A673 (cell line): ENCODE measurements around the gene SEC63. TPM values are rescaled to one million over a fixed set of nuclear protein-coding genes. Genes with fewer than 3 reads are reported as not detected.
"Not testable (repeated sequence)": the region's sequence is repeated elsewhere in the genome, so short reads cannot be mapped to it uniquely, and the experiment has no call there.

Experiments used
- BruUV-seq: library from RNA; stranded (reverse); fragments of 400-500 nt; replicated peaks from 2 replicates; lab custom pipeline; 2021; lab: Mats Ljungman, UMichigan
- CTCF ChIA-PET: fragments of 300-600 bp; sonication (Branson Sonifier 250); formaldehyde crosslinking; loops from one replicate; lab custom pipeline; 2022; ENCODE audit warnings: antibody characterized with exemption; lab: Charles Lee
- POLR2A ChIA-PET: fragments of 300-600 bp; sonication (Branson Sonifier 250); formaldehyde crosslinking; loops from one replicate; lab custom pipeline; 2022; ENCODE audit warnings: antibody characterized with exemption; ENCODE audit not compliant: low non-redundant PET; lab: Charles Lee
- DNase-seq: peaks from one replicate; pipeline ENCODE4 v3.0.0-alpha.2; 2015; ENCODE audit warnings: low spot score
- H3K27ac ChIP-seq: fragments of 200-600 bp; sonication (generic); 2 replicates; pipeline ENCODE4 v1.5.1; 2016; ENCODE audit warnings: mixed run types, low read depth, mild to moderate bottlenecking, mixed read lengths, antibody characterized with exemption, low read length; ENCODE audit not compliant: poor library complexity, severe bottlenecking
- H3K27me3 ChIP-seq: fragments of 200-600 bp; sonication (generic); replicated peaks from 2 replicates; pipeline ENCODE4 v1.6.1; 2017; ENCODE audit warnings: mixed run types, low read depth, mild to moderate bottlenecking, mixed read lengths, antibody characterized with exemption, low read length; ENCODE audit not compliant: insufficient read depth, poor library complexity
- H3K36me3 ChIP-seq: fragments of 200-600 bp; sonication (generic); 2 replicates; pipeline ENCODE4 v1.6.1; 2016; ENCODE audit warnings: mixed run types, mild to moderate bottlenecking, mixed read lengths, antibody characterized with exemption, low read length; ENCODE audit not compliant: insufficient read depth, poor library complexity, severe bottlenecking
- H3K4me1 ChIP-seq: fragments of 200-600 bp; sonication (generic); 2 replicates; pipeline ENCODE4 v1.6.1; 2017; ENCODE audit warnings: mixed run types, mild to moderate bottlenecking, mixed read lengths, antibody characterized with exemption, low read length; ENCODE audit not compliant: insufficient read depth, poor library complexity, severe bottlenecking
- H3K4me3 ChIP-seq: fragments of 200-600 bp; sonication (generic); 2 replicates; pipeline ENCODE4 v1.5.1; 2016; ENCODE audit warnings: low read depth, mixed run types, mild to moderate bottlenecking, mixed read lengths, low read length; ENCODE audit not compliant: poor library complexity, severe bottlenecking
- H3K9me3 ChIP-seq: fragments of 200-600 bp; sonication (generic); 2 replicates; pipeline ENCODE4 v1.6.1; 2016; ENCODE audit warnings: mixed run types, low read depth, mild to moderate bottlenecking, mixed read lengths, antibody characterized with exemption, low read length; ENCODE audit not compliant: poor library complexity, severe bottlenecking
- EZH2 ChIP-seq: fragments of 200-600 bp; sonication (generic); IDR thresholded peaks from 2 replicates; pipeline ENCODE4 v1.6.1; 2017; ENCODE audit warnings: borderline replicate concordance, low read depth, mild to moderate bottlenecking, mixed read lengths, antibody characterized with exemption, low read length; ENCODE audit not compliant: poor library complexity, severe bottlenecking
- intact Hi-C: fragments of 100-400 bp; cut with micrococcal nuclease; formaldehyde crosslinking; loops from one replicate; pipeline ENCODE4 v1.10.0; 2022; ENCODE audit not compliant: unreplicated experiment
- total RNA-seq: library from RNA; stranded (reverse); gene quantifications from 2 replicates; pipeline ENCODE4 v1.2.3, GENCODE V29; 2021
- TF ChIP-seq, protein P1 (sequence below): fragments of 300-800, 200-600 bp; sonication (generic); conservative IDR thresholded peaks from 2 replicates; pipeline ENCODE4 v1.5.1; 2017; ENCODE audit warnings: low read depth, mild to moderate bottlenecking, antibody characterized with exemption, low read length, moderate library complexity, mixed read lengths

SEC63 gene
- total RNA-seq, 1 experiment from 2014 or later, result 159 TPM

DNA sequence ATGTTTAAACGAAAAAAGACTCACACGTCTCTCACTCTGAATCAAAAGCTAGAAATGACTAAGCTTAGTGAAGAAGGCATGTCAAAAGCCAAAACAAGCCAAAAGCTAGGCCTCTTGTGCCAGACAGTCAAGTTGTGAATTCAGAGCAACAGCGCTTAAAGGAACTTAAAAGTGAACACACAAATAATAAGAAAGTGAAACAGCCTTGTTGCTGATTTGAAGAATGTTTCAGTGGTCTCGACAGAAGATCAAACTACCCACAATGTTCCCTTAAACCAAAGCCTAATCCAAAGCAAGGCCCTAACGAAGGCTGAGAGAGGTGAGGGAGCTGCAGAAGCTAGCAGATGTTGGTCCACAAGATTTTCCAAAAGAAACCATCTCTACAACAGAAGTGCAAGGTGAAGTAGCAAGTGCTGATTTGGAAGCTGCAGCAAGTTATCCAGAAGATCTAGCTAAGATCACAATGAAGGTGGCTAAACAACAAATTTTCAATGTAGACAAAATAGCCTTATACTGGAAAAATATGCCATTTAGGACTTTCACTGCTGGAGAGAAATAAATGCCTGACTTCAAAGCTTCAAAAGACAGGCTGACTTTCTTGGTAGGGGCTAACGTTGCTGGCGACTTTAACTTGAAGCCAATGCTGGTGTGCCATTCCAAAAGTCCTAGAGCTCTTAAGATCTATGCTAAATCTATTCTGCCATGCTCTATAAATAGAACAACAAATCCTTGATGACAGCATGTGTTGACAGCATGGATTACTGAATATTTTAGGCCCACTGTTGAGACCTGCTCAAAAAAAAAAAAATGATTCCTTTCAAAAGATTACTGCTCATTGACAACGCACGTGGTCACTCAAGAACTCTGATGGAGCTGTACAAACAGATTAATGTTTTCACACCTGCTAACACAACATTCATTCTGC is 40.3 kb downstream of the SEC63 start:
- no peaks in the 10 kb centered on the region for H3K27me3 ChIP-seq
- intact Hi-C loops, result no loop called here
- no peaks in the 10 kb centered on the region for H3K4me1 ChIP-seq
- H3K4me3 ChIP-seq, result no peak overlapping the region
- BruUV-seq, result no TSS peak
- peaks cover 14% of the 10 kb centered on the region for H3K9me3 ChIP-seq
- DNase-seq, result no peak
- H3K36me3 ChIP-seq, result peaks cover 49% of the 10 kb centered on the region
- ChIA-PET POLR2A (no interaction called here), CTCF (no interaction called here)
- TF ChIP-seq, protein P1, sequence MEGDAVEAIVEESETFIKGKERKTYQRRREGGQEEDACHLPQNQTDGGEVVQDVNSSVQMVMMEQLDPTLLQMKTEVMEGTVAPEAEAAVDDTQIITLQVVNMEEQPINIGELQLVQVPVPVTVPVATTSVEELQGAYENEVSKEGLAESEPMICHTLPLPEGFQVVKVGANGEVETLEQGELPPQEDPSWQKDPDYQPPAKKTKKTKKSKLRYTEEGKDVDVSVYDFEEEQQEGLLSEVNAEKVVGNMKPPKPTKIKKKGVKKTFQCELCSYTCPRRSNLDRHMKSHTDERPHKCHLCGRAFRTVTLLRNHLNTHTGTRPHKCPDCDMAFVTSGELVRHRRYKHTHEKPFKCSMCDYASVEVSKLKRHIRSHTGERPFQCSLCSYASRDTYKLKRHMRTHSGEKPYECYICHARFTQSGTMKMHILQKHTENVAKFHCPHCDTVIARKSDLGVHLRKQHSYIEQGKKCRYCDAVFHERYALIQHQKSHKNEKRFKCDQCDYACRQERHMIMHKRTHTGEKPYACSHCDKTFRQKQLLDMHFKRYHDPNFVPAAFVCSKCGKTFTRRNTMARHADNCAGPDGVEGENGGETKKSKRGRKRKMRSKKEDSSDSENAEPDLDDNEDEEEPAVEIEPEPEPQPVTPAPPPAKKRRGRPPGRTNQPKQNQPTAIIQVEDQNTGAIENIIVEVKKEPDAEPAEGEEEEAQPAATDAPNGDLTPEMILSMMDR, result no peak
- no peak for TF ChIP-seq EZH2
- H3K27ac ChIP-seq, result no peak overlapping the region

GRCh38 chr6:107916961-107917360 is 41.0 kb downstream of the SEC63 start:
- DNase-seq, CTCF ChIA-PET, intact Hi-C loops, H3K4me3 ChIP-seq, BruUV-seq, H3K4me1 ChIP-seq, POLR2A ChIA-PET, H3K27me3 ChIP-seq, H3K27ac ChIP-seq: not testable (repeated sequence)
- peaks cover 14% of the 10 kb centered on the region for H3K9me3 ChIP-seq
- peaks cover 56% of the 10 kb centered on the region for H3K36me3 ChIP-seq

DNA sequence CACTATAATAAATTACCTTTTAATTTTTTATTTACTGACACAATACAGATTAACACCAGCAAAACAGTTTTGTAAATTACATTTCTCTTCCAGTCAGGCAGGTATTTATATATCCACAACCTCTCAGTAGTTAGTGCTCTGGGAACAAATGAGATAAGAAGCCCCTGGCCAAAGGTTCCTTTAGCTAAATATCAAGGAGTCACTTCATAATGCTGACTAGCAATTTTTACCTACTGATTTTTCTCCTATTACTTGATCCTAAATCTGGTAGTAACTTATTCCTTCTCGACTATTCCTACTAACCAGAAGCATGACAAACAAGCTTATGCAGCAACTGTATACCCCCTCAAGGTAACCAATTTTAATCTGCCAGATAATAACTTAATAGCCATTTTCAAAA is 46.3 kb downstream of the SEC63 start:
- BruUV-seq, result no TSS peak
- no peak for DNase-seq
- TF ChIP-seq, protein P1, result no peak
- TF ChIP-seq EZH2, result no peak
- POLR2A ChIA-PET, result no interaction called here
- Histone ChIP-seq H3K36me3 (peaks cover 59% of the 10 kb centered on the region), H3K4me3 (no peak overlapping the region), H3K27me3 (no peaks in the 10 kb centered on the region), H3K27ac (no peak overlapping the region), H3K9me3 (no peaks in the 10 kb centered on the region), H3K4me1 (no peaks in the 10 kb centered on the region)
- CTCF ChIA-PET, result no interaction called here
- intact Hi-C loops, result no loop called here
